Psoas muscle (tissue), 8 donors: ENCODE data around the gene XYLB. TPM values are rescaled to one million over a fixed set of nuclear protein-coding genes. Genes with fewer than 3 reads are reported as not detected.

ENCODE experiments used
- ATAC-seq, 4 donors: fragments of 200-7000 bp; cut with Tn5 transposase; one replicate each; pipeline ENCODE4 v1.9.1; 2020; ENCODE audit warnings: moderate library complexity in 3 of 4, mild to moderate bottlenecking in 2 of 4
- DNase-seq, 2 donors: peaks; one replicate each; pipeline ENCODE4 v3.0.0-alpha.2; 2020
- H3K27ac ChIP-seq: fragments of 200-600 bp; one replicate; pipeline ENCODE4 v1.8.0; 2022
- H3K27me3 ChIP-seq, 3 donors: fragments of 200-600 bp in 1 of 3; one replicate each; pipeline versions ENCODE4 v1.6.1 to v1.8.0; 2013 to 2022; ENCODE audit warnings: low read length in 2 of 3, mild to moderate bottlenecking in 2 of 3, moderate library complexity in 1 of 3; ENCODE audit not compliant: insufficient read depth in 3 of 3
- H3K36me3 ChIP-seq, 2 donors: fragments of 200-600 bp in 1 of 2; one replicate each; pipeline versions ENCODE4 v1.6.1 to v1.8.0; 2013 to 2022; ENCODE audit warnings: low read depth in 1 of 2, mild to moderate bottlenecking in 1 of 2, moderate library complexity in 1 of 2; ENCODE audit not compliant: insufficient read depth in 1 of 2
- H3K4me1 ChIP-seq: fragments of 200-600 bp; one replicate; pipeline ENCODE4 v1.8.0; 2022
- H3K4me3 ChIP-seq: fragments of 200-600 bp; one replicate; pipeline ENCODE4 v1.8.0; 2022; ENCODE audit warnings: mild to moderate bottlenecking
- H3K9me3 ChIP-seq: fragments of 200-600 bp; one replicate; pipeline ENCODE4 v1.8.0; 2022
- CTCF ChIP-seq: fragments of 200-600 bp; IDR thresholded peaks from one replicate; pipeline ENCODE4 v1.8.0; 2022; ENCODE audit warnings: antibody characterized with exemption
- WGBS, 3 donors: extraction: QIAGEN DNeasy Blood & Tissue Kit; methylation state at CpG; one replicate each; pipeline versions ENCODE4 v1.1.6 to v1.1.7; 2013; 5-methylcytosine and 5-hydroxymethylcytosine counted together
- intact Hi-C, 2 donors: fragments of 100-400 bp; cut with DNase I; formaldehyde crosslinking; loops; one replicate each; pipeline versions ENCODE4 v1.11.0 to v1.14.2; 2022
- polyA plus RNA-seq, 3 donors: library from polyadenylated mRNA; stranded (reverse); fragments of 200-250 nt; gene quantifications; one replicate each; pipeline ENCODE4 v1.2.3, GENCODE V29; 2013
- total RNA-seq, 4 donors: library from RNA; stranded (reverse); fragmentation: NEBNext Ultra II Directional in 2 of 4; extraction: Animal tissue kit (Norgen Biotek cat#: 25700) in 2 of 4; gene quantifications; one replicate each; pipeline versions ENCODE4 v1.2.1 to v1.2.4, GENCODE V29; 2021 to 2023
- donor health status: healthy with polysubstance abuse.
- donor health status: DM: no; HTN: no; CAD: no; lungs with moderate emphysema.
- donor health status: Bipolar disorder and iron deficiency.
- donor health status: healthy.
- donor health status: DM: yes; HTN: yes; CAD: no.
- donor health status: DM: no; HTN: no; CAD: no.
- donor health status: DM: no; HTN: no; CAD: no.
- donor health status: DM: yes; HTN: yes; CAD: no.

Gene XYLB
- total and polyA plus RNA-seq, 7 donors, result 0.11 to 1.3 (median 0.78) TPM

- Histone ChIP-seq H3K27ac (no peak overlapping the region), H3K4me3 (no peak overlapping the region), H3K36me3 (no peaks in the 10 kb centered on the region), H3K27me3 (no peaks in the 10 kb centered on the region), H3K9me3 (no peaks in the 10 kb centered on the region), H3K4me1 (no peaks in the 10 kb centered on the region)
- intact Hi-C loops, result no loop called here
- no peak for TF ChIP-seq CTCF
- WGBS, 3 donors, result 68 to 80% (median 73%) methylated on average over 4 of the region's 4 CpGs
- ATAC-seq (no peak), DNase-seq (no peak)
These were observed 15.1 kb upstream of the XYLB start for GRCh38 chr3:38331257-38332022.

GRCh38 chr3:38332201-38332600 lies 14.4 kb upstream of the XYLB start:
- DNase-seq (no peak), ATAC-seq (no peak)
- no peak overlapping the region for H3K4me3 ChIP-seq
- H3K4me1 ChIP-seq, result no peaks in the 10 kb centered on the region
- no peaks in the 10 kb centered on the region for H3K9me3 ChIP-seq
- 59 to 70% (median 65%) methylated on average over 3 of the region's 3 CpGs for WGBS, 3 donors
- no peak overlapping the region for H3K27ac ChIP-seq
- TF ChIP-seq CTCF, result no peak
- no peaks in the 10 kb centered on the region for H3K27me3 ChIP-seq
- intact Hi-C loops, result no loop called here
- no peaks in the 10 kb centered on the region for H3K36me3 ChIP-seq

- intact Hi-C loops, result no loop called here
- no peak for TF ChIP-seq CTCF
These were observed 12.2 kb upstream of the XYLB start for GRCh38 chr3:38334142-38335055.

GRCh38 chr3:38335263-38335662 lies 11.3 kb upstream of the XYLB start:
- no peaks in the 10 kb centered on the region for H3K9me3 ChIP-seq
- no peak for ATAC-seq

More at GRCh38 chr3:38334142-38335055, 12.2 kb upstream of the XYLB start:
- H3K27me3 ChIP-seq, result no peaks in the 10 kb centered on the region
- H3K36me3 ChIP-seq, result no peaks in the 10 kb centered on the region
- DNase-seq (no peak), ATAC-seq (no peak)
- H3K4me3 ChIP-seq, result no peak overlapping the region
- no peaks in the 10 kb centered on the region for H3K4me1 ChIP-seq
- no peaks in the 10 kb centered on the region for H3K9me3 ChIP-seq
- WGBS, 3 donors, result 61 to 70% (median 69%) methylated on average over 5 of the region's 5 CpGs
- no peak overlapping the region for H3K27ac ChIP-seq

More at GRCh38 chr3:38335263-38335662, 11.3 kb upstream of the XYLB start:
- Histone ChIP-seq H3K27me3 (no peaks in the 10 kb centered on the region), H3K27ac (no peak overlapping the region), H3K4me1 (no peaks in the 10 kb centered on the region), H3K4me3 (no peak overlapping the region), H3K36me3 (no peaks in the 10 kb centered on the region)
- intact Hi-C loops, result no loop called here
- no peak for TF ChIP-seq CTCF
- 72 to 89% (median 77%) methylated on average over 6 of the region's 6 CpGs for WGBS, 3 donors
- DNase-seq, result no peak
